Mucosa of stomach (tissue), 1 donor: ENCODE results near the gene CSGALNACT2.

Experiments
- H3K27me3 ChIP-seq: one replicate; pipeline ENCODE4 v1.7.0; 2013; ENCODE audit warnings: mild to moderate bottlenecking, low read length; ENCODE audit not compliant: control insufficient read depth, insufficient read depth
- H3K36me3 ChIP-seq: one replicate; pipeline ENCODE4 v1.7.0; 2013; ENCODE audit warnings: low read length; ENCODE audit not compliant: control insufficient read depth, insufficient read depth
- H3K4me1 ChIP-seq: one replicate; pipeline ENCODE4 v1.7.0; 2013; ENCODE audit warnings: mild to moderate bottlenecking, low read length; ENCODE audit not compliant: control insufficient read depth, insufficient read depth
- H3K4me3 ChIP-seq: one replicate; pipeline ENCODE4 v1.7.0; 2013; ENCODE audit warnings: low read length
- H3K9ac ChIP-seq: one replicate; pipeline ENCODE4 v1.7.0; 2013; ENCODE audit warnings: mild to moderate bottlenecking, low read length, moderate library complexity
- H3K9me3 ChIP-seq: one replicate; pipeline ENCODE4 v1.7.0; 2013; ENCODE audit warnings: mild to moderate bottlenecking, low read length, moderate library complexity; ENCODE audit not compliant: control insufficient read depth
- donor health status: Pancreatic carcinoma.

The CSGALNACT2 gene

DNA sequence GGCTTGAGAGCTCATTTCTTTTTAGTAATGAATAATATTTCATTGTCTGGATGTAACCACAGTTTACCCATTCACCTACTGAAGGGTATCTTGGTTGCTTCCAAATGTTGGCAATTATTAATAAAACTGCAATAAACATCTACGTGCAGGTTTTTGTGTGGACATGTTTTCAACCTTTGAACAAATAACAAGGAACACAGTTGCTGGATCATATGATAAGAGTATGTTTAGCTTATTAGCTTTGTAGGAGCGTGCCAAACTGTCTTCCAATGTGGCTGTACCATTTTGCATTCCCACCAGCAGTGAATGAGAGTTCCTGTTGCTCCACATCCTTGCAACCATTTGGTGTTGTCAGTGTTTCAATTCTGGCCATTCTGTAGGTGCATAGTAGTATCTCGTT lies 49.0 kb downstream of the CSGALNACT2 start:
- H3K9ac ChIP-seq, result no peak overlapping the region
- no peaks in the 10 kb centered on the region for H3K36me3 ChIP-seq
- H3K9me3 ChIP-seq, result no peaks in the 10 kb centered on the region
- no peaks in the 10 kb centered on the region for H3K4me1 ChIP-seq
- no peak overlapping the region for H3K4me3 ChIP-seq
- no peaks in the 10 kb centered on the region for H3K27me3 ChIP-seq

DNA sequence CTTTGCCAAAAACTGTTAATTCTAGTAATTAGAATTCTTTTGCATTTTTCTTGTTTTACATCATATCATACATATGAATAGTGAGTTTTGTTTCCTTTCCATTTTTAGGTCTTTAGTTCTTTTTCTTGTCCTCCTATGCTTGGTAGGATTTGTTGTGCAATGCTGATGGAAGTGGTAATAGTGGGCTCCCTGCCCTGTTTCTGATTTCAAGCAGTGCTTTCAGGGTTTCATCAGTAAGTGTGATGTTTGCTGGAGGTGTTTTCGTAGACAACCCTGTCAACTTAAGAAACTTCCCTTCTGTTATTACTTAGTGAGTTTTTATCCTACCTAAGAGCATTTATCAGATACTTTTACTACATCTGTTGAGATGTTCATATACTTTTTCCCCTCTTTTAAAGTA lies 50.5 kb downstream of the CSGALNACT2 start:
- Histone ChIP-seq H3K4me3 (no peak overlapping the region), H3K36me3 (no peaks in the 10 kb centered on the region), H3K9me3 (no peaks in the 10 kb centered on the region), H3K4me1 (no peaks in the 10 kb centered on the region), H3K27me3 (no peaks in the 10 kb centered on the region), H3K9ac (no peak overlapping the region)

DNA sequence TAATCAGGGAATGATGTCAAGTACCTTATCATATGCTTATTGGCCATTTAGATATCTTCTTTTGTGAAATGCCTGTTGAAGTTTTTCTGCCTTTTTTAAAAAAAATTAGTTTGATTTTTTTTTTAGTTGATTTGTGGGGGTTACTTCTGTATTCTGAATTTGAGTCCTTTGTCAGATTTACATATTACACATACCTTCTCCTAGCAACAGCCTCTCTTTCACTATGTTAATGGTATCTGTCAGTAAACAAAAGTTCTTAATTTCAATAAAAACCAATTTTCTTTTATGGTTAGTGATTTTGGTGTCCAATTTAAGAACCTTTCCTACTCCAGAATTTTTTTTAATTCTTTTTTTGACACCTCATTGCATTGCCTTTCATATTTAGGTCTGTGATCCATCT lies 52.0 kb downstream of the CSGALNACT2 start:
- Histone ChIP-seq H3K9ac (no peak overlapping the region), H3K36me3 (no peaks in the 10 kb centered on the region), H3K4me3 (no peak overlapping the region), H3K4me1 (no peaks in the 10 kb centered on the region), H3K9me3 (no peaks in the 10 kb centered on the region), H3K27me3 (no peaks in the 10 kb centered on the region)

DNA sequence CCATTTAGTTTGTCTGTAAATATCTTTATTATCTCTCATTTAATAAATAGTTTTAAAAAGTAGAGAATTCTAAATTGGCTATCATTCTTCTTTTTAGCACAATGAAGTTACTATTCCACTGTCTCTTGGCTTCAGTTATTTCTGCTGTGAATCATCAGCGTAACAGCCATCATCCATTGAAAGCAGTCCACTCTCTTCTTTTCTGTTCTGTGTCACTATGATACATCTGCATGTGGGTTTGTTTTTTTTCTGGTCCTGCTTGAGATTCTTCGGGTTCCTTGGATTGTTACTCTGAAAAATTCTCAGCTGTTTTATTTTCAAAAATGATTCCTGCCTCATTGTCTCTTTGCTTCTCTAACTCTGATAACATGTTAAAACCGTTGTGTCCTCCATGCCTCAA lies 52.5 kb downstream of the CSGALNACT2 start:
- Histone ChIP-seq H3K36me3 (no peaks in the 10 kb centered on the region), H3K27me3 (no peaks in the 10 kb centered on the region), H3K9ac (no peak overlapping the region), H3K4me1 (no peaks in the 10 kb centered on the region), H3K9me3 (no peaks in the 10 kb centered on the region), H3K4me3 (no peak overlapping the region)

DNA sequence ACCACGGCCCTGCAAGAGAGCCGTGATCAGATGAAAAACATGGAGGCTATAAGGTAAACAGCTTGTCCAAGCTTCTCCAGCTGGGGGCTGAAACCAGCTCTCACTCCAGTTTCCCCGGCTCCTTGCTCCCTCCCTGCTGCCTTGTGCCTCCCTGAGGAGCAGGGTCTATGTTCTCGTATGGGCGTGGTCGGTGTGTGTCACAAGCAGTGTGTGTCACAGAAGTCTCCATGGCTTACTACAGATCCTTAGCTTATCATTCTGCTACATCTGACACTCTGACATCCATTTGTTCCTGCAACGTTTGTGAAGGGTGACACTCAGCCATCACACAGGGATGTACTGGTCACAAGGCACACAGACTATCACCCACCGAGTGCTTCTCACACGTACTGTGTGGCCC lies 54.6 kb downstream of the CSGALNACT2 start:
- H3K4me3 ChIP-seq, result no peak overlapping the region
- no peaks in the 10 kb centered on the region for H3K36me3 ChIP-seq
- H3K4me1 ChIP-seq, result no peaks in the 10 kb centered on the region
- H3K9ac ChIP-seq, result no peak overlapping the region
- no peaks in the 10 kb centered on the region for H3K9me3 ChIP-seq
- H3K27me3 ChIP-seq, result no peaks in the 10 kb centered on the region

DNA sequence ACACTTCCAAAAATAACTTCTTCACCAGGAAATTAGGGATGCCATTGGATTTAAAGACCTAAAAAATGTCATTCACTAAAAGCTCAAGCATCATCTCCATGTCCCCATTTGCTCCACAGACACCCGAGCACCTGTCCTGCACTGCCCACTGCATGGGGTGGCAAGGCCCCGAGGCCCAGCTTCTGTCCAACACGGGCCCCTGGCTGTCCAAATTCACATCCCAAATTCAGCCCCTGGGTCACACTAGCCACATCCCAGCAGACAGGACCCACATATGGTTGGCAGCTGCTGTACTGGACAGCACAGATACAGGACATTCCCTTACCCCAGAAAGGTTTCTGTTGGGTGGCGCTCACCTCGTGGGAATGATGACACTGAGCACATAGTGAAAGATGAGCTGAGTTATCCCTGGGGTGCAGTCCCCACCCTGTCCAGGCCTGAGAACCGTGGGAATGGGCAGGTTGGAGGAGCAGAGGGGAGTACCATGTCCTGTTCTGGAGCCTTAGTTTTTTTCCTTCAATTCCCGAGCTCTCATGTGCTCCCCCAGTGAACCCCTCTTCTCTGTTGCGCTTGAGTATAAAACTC lies 55.3 kb downstream of the CSGALNACT2 start:
- H3K4me3 ChIP-seq, result no peak overlapping the region
- no peaks in the 10 kb centered on the region for H3K27me3 ChIP-seq
- H3K4me1 ChIP-seq, result no peaks in the 10 kb centered on the region
- no peaks in the 10 kb centered on the region for H3K36me3 ChIP-seq
- H3K9me3 ChIP-seq, result no peaks in the 10 kb centered on the region
- H3K9ac ChIP-seq, result no peak overlapping the region

DNA sequence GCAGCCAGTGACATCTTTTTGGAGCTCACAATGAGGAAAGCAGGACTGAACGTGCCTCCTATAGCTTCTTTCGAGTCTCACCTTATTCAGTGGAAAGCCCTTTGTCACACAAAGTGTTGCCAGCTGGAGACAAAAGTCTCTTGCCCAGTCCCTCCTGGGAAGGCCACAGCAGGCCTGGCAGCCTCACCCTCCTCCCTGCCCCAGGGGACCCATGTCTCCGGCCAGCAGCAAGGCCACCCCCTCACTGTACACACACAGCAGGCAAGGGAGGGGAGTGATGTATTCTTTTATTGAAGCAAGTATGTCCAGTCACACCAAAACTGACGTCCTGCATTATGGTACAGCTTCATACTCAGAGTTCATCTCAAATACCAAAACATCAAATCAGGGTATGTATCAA lies 56.0 kb downstream of the CSGALNACT2 start:
- Histone ChIP-seq H3K36me3 (no peaks in the 10 kb centered on the region), H3K9me3 (no peaks in the 10 kb centered on the region), H3K27me3 (no peaks in the 10 kb centered on the region), H3K9ac (no peak overlapping the region), H3K4me3 (no peak overlapping the region), H3K4me1 (no peaks in the 10 kb centered on the region)

DNA sequence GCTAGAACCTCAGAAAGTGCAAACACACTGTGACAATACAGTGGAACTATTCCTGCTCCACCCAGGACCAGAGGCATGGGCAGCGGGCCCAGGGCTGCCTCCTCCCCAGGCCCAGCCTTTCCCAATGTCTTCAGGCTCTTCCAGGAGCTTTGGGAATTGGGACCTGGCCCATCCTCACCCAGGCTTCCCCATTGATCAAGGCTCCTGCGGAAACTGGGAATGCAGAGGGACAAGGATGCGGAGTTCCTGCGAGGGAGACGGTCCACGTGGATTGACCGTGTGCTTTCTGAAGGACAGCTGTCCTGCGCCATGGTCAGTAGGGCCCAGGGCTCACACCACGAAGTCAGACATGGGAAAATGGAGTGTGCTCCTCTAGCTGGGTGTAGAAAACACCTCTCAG lies 56.6 kb downstream of the CSGALNACT2 start:
- no peaks in the 10 kb centered on the region for H3K4me1 ChIP-seq
- peaks cover 3% of the 10 kb centered on the region for H3K27me3 ChIP-seq
- no peaks in the 10 kb centered on the region for H3K9me3 ChIP-seq
- H3K36me3 ChIP-seq, result no peaks in the 10 kb centered on the region
- no peak overlapping the region for H3K4me3 ChIP-seq
- H3K9ac ChIP-seq, result no peak overlapping the region

DNA sequence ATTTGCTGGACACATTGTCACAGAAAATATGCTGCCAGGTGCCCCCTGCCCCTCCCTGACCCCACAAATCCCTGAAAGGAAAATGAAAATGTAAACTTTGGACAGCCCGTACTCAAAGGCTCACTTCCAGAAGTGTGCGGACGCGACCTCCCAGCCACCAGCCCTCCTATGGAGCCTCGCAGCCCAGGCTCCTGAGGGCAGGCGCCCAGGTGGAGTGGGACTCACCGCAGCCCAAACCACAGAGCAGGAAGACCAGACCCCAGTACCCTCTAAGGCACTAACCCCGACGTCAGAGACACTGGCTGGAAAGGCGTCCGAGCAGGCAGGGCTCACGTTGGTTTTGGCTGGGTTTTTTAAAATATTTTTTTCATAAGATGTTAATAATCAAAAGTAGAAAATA lies 57.3 kb downstream of the CSGALNACT2 start:
- no peak overlapping the region for H3K9ac ChIP-seq
- no peaks in the 10 kb centered on the region for H3K4me1 ChIP-seq
- no peak overlapping the region for H3K4me3 ChIP-seq
- H3K27me3 ChIP-seq, result peaks cover 3% of the 10 kb centered on the region
- no peaks in the 10 kb centered on the region for H3K36me3 ChIP-seq
- H3K9me3 ChIP-seq, result no peaks in the 10 kb centered on the region

DNA sequence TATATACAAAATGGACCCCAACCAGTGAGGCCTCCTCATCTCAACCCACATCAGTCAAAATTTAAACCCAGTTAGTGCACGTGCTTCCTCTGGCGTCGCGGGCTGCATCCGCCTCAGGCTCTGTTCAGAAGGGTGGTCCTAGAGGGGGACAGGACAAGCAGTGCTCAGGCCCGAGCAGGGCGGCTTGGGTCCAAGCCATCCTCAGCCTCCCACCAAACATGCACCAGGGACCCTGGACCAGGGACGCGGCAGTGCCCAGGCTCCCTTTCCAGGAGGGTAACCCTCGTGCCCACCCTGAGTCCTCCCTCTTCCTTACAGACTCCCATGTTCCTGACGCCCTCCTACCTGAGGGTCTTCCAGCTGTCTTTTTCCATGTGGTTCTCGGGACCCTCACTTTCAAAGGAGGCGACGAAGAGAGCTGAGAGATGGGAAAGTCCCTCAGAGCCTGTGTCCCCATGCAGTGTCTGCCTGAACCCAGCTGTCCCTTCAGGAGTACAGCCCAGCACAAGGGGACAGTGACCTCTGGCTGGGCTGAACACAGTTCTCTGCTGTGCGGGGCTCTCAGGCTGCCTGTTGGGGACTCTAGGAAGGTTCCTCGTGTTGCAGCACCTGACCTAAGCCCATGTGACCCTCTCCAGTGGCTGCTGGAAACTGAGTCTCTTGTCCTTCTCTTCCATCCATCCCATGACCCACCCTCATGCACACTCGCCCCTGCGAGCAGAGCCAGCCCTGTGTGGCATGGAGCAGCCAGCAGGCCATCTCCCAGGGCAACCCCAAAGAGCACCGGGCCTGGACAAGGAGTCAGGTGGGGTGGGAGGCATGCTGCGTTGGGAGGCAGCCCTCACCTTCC lies 58.1 kb downstream of the CSGALNACT2 start:
- H3K4me1 ChIP-seq, result no peaks in the 10 kb centered on the region
- no peaks in the 10 kb centered on the region for H3K9me3 ChIP-seq
- no peak overlapping the region for H3K4me3 ChIP-seq
- H3K9ac ChIP-seq, result no peak overlapping the region
- H3K36me3 ChIP-seq, result no peaks in the 10 kb centered on the region
- peaks cover 11% of the 10 kb centered on the region for H3K27me3 ChIP-seq

DNA sequence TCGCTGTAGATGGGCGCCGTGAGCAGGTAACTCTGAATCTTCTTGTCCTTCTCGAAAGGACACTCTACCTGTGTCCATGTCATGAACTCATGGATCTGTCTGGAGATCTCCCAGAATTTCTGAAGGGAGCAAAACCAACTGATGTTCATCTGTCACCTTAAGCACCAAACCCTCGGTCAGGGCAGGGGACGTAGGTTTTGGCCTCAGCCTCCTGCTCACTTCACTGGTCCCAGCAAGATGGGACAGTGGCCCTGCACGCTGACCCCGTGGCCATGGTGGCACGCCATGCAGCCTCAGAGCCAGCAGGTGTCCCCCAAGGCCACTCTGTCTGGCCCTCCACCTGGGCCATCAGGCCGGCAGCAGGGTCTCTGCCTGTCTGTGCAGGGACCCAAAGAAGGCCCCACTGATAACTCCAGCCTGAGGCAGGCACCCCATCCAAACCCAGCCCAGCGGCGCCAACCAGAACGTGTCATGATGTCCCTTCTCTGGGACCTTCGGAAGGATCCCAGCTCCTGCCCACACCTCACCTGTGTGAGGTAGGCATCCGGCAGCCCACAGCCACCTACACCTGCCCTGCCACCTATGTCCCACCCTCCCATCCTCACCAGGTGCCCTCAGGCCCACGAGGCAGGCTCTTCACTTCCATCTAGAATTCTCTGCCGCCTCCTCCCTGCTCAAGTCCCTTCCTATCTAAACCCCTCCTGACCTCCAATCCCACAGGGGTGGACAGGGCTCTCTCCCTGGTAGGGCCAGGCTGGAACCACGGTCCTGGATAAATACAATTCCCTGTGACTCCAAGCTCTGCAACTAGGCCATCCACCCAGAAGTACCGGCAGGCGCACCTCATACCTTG lies 59.0 kb downstream of the CSGALNACT2 start:
- H3K4me1 ChIP-seq, result no peaks in the 10 kb centered on the region
- no peaks in the 10 kb centered on the region for H3K36me3 ChIP-seq
- no peaks in the 10 kb centered on the region for H3K9me3 ChIP-seq
- H3K4me3 ChIP-seq, result no peak overlapping the region
- H3K27me3 ChIP-seq, result peaks cover 14% of the 10 kb centered on the region
- H3K9ac ChIP-seq, result no peak overlapping the region
